HUDEP-2 (cell line): ENCODE measurements around the gene NUP93.
"Not testable (repeated sequence)": the region's sequence is repeated elsewhere in the genome, so short reads cannot be mapped to it uniquely, and the experiment has no call there.

Experiments used
- DNase-seq, 76 experiments: peaks; one replicate each; lab custom pipeline; 2025; ENCODE audit not compliant: unreplicated experiment in 76 of 76; lab: John Stamatoyannopoulos, UW

Gene NUP93

DNA sequence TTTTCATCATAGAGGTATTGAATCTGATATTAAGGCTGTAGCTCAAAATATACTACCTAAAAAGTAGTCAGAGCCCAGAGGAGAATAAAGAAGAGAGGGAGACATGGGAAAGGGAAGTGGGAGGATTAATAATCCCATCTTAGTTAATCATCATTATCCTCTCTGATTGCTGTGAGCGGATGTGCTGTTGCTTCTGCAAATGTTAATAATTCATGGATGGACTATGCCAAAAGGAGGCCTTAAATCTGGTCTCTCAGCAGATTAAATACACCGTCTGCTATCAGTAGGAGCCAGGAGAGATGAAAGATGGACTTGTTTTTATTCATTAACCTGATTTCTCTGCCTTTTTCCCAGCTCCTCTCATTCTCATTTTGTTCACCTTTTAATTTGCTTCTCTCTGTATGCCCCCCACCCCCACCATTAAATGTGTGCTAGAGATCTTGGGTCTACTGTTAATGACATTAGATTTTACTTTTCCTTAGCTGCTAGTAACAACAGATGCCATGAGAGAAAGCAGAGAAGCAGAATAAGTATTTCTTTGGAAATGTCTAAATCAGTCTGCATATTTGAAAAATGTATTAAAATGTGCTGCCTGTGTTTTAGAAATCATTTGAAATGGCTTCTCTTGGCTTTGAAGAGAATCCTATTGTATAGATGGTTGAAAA lies 44.2 kb downstream of the NUP93 start:
- DNase-seq = no peak

DNA sequence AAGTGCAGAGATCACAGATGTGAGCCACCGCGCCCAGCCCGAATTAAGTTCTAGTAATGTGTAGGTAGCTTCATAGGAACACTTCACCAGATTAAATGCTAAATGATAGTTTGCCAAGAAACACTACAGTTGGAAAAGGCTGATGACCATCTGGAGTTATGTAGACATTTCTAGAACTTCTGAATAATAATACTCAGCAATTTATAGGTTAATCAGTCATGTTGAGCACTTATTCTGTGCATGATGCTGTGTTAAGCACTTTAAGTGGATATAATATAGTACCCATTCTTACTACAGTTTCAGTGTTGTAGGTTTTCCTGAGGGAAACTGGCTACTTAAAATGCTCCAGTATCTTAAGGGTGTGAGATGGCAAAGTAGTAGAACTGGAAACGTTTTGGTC lies 45.2 kb downstream of the NUP93 start:
- no peak for DNase-seq

GRCh38 chr16:56776562-56776961 lies 46.6 kb downstream of the NUP93 start:
- peak in 1 of 76 experiments; percentile 2 for DNase-seq

GRCh38 chr16:56777001-56777400 lies 47.1 kb downstream of the NUP93 start:
- DNase-seq = no peak

DNA sequence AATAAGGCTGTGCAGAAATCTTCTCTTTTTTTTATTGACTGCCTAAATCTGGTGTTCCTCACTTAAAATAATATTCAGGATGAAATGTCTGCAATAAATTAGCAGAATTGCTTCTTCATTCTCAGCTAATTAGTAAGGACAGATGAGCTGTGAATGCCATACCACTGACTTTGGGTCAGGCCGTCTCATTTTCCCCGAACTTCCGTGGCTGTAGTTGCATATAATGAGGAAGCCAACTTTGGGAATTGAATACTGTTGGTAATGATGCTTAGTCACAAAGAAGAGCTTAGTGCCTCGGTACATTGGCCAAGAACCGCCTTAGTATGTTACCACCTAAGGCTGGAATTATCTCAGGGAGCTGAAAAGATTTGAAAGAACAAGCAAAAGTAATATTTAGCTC lies 47.6 kb downstream of the NUP93 start:
- DNase-seq = no peak

DNA sequence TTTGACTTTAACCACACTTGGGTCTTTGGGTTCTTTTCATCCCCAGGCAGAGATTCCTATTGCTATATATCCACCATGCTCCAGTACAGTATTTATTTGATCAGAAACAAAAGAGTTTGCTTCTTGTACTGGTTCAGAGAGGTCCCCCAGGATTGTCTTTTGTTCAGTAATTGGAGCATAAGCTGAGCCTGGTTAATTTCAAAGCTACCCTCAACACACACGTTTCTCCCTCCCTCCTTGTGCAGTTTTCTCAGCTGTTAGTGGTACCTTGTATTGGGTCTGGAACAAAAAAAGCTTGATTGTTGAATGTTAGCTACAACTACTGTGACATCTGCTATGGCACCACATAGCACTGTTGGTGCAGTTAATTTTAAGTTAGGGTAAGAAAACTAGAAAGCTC lies 50.0 kb downstream of the NUP93 start:
- DNase-seq = no peak

- no peak for DNase-seq
These were observed 50.7 kb downstream of the NUP93 start for GRCh38 chr16:56780646-56781045.

GRCh38 chr16:56781528-56781961 lies 51.6 kb downstream of the NUP93 start:
- no peak for DNase-seq

DNA sequence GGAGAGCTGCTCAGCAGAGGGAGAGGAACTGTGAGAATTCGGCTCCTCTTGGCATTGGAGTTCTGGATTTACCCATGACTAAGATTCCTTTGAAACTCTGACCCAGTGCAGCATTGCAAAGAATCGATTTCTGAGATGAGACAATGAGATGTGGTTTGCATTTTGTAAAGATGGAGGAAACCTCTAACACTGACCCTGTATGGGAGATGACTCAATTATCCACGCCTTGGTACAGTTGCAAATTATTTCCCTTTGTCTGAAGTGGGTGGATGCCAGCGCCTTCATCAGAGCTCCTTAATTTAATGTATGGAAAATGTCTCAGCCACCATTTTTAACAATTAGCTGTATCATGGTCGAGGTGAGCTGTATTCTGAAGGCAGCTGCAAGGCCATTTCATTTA lies 53.4 kb downstream of the NUP93 start:
- no peak for DNase-seq

DNA sequence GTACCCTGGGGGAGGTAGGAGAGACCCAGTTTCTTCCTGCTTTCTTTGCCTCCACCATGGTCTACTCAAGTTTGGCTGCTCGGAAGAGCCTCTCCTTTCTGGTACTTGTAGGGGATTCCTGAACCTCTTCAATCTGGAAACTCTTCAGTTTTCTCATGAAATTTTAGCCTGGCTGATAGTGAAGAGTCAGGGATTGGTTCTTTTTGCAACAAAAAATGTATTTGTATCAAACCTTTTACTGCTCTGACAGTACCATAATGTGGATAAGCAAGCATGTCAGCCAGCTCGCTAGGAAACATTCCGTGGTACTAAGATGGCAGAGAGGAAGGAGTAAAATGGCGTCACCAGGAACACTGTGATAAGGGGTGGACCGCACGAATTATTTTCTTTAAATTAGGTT lies 55.4 kb downstream of the NUP93 start:
- no peak for DNase-seq

- no peak for DNase-seq
These were observed 57.2 kb downstream of the NUP93 start for GRCh38 chr16:56787167-56787566.

GRCh38 chr16:56788435-56788834 lies 58.5 kb downstream of the NUP93 start:
- no peak for DNase-seq

GRCh38 chr16:56789360-56789759 lies 59.4 kb downstream of the NUP93 start:
- peak in 44 of 76 experiments; percentile 2 to 60 (median 24) for DNase-seq

- no peak for DNase-seq
These were observed 63.0 kb downstream of the NUP93 start for GRCh38 chr16:56792967-56793366.

DNA sequence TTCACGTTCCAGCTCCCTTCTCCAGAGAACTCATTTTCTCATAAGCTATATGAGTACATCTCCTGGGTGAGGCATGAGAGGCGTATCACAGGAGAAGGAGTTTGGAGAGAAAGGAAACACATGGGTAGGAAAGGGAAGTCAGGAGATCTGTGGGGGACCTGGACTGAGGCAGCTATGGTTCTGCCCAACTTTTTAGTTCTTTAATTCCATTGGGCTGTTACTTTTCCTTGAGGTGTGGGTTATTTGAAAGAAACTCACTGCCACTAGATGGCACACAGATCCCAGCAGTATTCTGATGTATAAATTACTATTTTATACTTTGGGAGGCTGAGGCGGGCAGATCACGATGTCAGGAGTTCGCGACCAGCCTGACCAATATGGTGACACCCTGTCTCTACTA lies 63.6 kb downstream of the NUP93 start:
- DNase-seq = peak in 2 of 76 experiments; percentile 7 to 16

- no peak for DNase-seq
These were observed 65.1 kb downstream of the NUP93 start for GRCh38 chr16:56795011-56795410.

- not testable (repeated sequence) for DNase-seq
These were observed 67.1 kb downstream of the NUP93 start for GRCh38 chr16:56797038-56797437.

- no peak for DNase-seq
These were observed 67.9 kb downstream of the NUP93 start for GRCh38 chr16:56797861-56798260.

- no peak for DNase-seq
These were observed 69.0 kb downstream of the NUP93 start for GRCh38 chr16:56798955-56799354.

DNA sequence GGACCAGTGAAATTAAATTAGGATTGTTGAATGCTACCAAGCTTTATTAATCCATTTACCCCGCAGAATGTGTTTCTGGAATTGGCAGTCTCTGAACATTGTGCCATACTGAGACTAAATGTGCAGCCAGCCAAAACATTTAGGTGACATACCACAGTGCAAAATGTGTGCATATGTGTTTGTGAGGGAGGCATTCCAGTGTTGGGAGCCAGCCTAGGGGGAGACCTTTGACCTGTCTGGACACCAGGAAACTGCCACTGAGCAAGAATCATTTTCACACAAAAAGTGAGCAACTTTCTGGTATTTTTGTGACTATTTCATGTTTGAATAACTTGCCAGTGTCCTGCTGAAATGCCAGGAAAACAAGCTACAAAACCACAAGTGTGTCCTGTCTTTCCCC lies 70.4 kb downstream of the NUP93 start:
- DNase-seq = no peak

- DNase-seq = no peak
These were observed 71.8 kb downstream of the NUP93 start for GRCh38 chr16:56801762-56802161.

- no peak for DNase-seq
These were observed 77.2 kb downstream of the NUP93 start for GRCh38 chr16:56807011-56807675.
